RPMI8226 (cell line): ENCODE data around the gene CASP14.
"Not testable (repeated sequence)": the region's sequence is repeated elsewhere in the genome, so short reads cannot be mapped to it uniquely, and the experiment has no call there.

Experiments
- DNase-seq: peaks from one replicate; pipeline ENCODE4 v3.0.0-alpha.2; 2015

CASP14 gene

GRCh38 chr19:15072930-15073647 lies 23.8 kb downstream of the CASP14 start:
- no peak for DNase-seq

- DNase-seq = no peak
Observed at GRCh38 chr19:15074371-15074770, 25.1 kb downstream of the CASP14 start.

- DNase-seq = no peak
Observed at GRCh38 chr19:15075806-15076205, 26.5 kb downstream of the CASP14 start.

GRCh38 chr19:15080002-15080401 lies 30.7 kb downstream of the CASP14 start:
- not testable (repeated sequence) for DNase-seq

GRCh38 chr19:15081911-15082310 lies 32.6 kb downstream of the CASP14 start, which contains the start of gene OR1I1:
OR1I1 (plus strand) TSS chr19:15082211; CDS start chr19:15087066, 4,855 bp downstream.
- DNase-seq = no peak

- no peak for DNase-seq
Observed at GRCh38 chr19:15087182-15087581, 37.9 kb downstream of the CASP14 start.

GRCh38 chr19:15091918-15092753 lies 42.9 kb downstream of the CASP14 start:
- DNase-seq = peak; percentile 78

- DNase-seq = no peak
Observed at GRCh38 chr19:15093001-15093400, 43.7 kb downstream of the CASP14 start.

GRCh38 chr19:15096223-15096622 lies 46.9 kb downstream of the CASP14 start:
- DNase-seq = no peak

- not testable (repeated sequence) for DNase-seq
Observed at GRCh38 chr19:15097980-15098379, 48.7 kb downstream of the CASP14 start.

- DNase-seq = no peak
Observed at GRCh38 chr19:15098460-15098859, 49.2 kb downstream of the CASP14 start.

GRCh38 chr19:15099017-15099582 lies 49.8 kb downstream of the CASP14 start:
- DNase-seq = no peak

- DNase-seq = peak; percentile 62
Observed at GRCh38 chr19:15101479-15102082, 52.3 kb downstream of the CASP14 start.

- no peak for DNase-seq
Observed at GRCh38 chr19:15104003-15104402, 54.7 kb downstream of the CASP14 start.

GRCh38 chr19:15104411-15104810 lies 55.1 kb downstream of the CASP14 start:
- DNase-seq = no peak

GRCh38 chr19:15105044-15105443 lies 55.8 kb downstream of the CASP14 start:
- DNase-seq = no peak

GRCh38 chr19:15107061-15108010 lies 58.1 kb downstream of the CASP14 start, which contains the start of gene SYDE1:
SYDE1 (plus strand) TSS chr19:15107401; CDS start chr19:15107434, 33 bp downstream.
- no peak for DNase-seq
